ENCODE results near the gene SVOP. TPM values are rescaled to one million over a fixed set of nuclear protein-coding genes. Genes with fewer than 3 reads are reported as not detected.
"Not testable (repeated sequence)": the region's sequence is repeated elsewhere in the genome, so short reads cannot be mapped to it uniquely, and the experiment has no call there.

The SVOP gene
- polyA plus RNA-seq, 1 donor from 2014 or later = not detected

GRCh38 chr12:108881953-108882352, 138.9 kb downstream of the SVOP start:
- no peaks in the 10 kb centered on the region for H3K4me1 Mint-ChIP-seq
- H3K27ac Mint-ChIP-seq = no peak overlapping the region
- no peaks in the 10 kb centered on the region for H3K27me3 Mint-ChIP-seq

DNA sequence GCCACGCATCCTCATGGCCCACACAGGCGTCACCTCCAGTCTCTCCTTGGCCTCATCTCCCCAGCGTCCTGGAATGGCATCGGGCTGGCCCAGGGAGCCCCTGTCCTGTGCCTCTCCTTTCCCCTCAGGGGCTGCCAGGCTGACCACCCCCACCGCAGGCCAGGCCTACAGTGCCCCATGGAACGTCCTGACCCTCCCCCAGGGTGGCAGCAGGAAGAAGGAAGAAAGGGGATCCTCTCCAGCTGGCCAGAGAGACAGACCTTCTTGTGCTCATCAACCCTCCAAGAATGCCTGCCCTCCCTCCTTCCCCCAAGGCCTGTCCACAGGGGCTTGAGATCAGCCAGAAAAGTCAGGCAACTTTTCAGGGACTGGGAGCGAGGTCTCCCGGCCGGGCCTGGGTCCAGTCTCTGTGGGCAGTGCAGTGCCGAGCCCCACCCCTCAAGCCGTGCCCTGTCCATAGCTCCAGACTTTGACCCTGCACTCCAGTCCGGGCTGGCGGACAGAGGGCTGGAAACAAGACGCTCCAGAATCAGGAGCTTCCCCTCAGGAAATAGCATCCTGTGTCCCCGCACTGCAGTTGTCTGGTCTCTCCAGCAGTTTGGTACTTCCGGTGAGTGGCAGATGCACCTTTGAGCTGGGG, 141.1 kb downstream of the SVOP start, which contains the start of gene DAO:
DAO (plus strand) TSS at position 478 of the 640 bp plus-strand sequence. CDS start 4,915 bp downstream, outside the sequence.
- Mint-ChIP-seq H3K27ac (no peak within 1 kb of the TSS), H3K36me3 (no peaks in the 10 kb centered on the region), H3K27me3 (no peaks in the 10 kb centered on the region), H3K4me1 (peaks cover 0 to 3% (median 0%) of the 10 kb centered on the region in 3 donors), H3K4me3 (peak within 1 kb of the TSS in 1 of 4 donors; percentile 6), H3K9me3 (peaks cover 0 to 4% (median 0%) of the 10 kb centered on the region in 3 donors)

More at GRCh38 chr12:108881953-108882352, 138.9 kb downstream of the SVOP start:
- Mint-ChIP-seq H3K36me3 (no peaks in the 10 kb centered on the region), H3K4me3 (no peak overlapping the region), H3K9me3 (no peaks in the 10 kb centered on the region)

DNA sequence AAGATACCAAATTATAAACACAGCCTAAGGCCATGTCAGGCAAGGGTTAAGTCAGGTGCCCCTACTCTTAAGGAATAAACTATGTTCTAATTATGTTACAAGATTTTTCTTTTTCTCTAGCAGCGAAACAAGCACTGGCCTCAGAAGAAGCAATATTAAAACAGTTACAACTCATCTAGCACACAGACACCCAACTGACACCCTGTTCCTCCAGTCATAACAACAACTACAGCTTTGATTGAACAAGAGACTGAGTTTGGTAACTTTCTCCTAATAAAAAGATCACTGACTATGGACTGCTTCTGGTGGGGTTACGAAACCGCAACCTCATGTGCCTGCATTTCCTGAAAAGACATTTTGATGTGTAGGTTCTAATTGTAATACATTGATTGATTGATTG, 144.3 kb downstream of the SVOP start:
- H3K4me3 Mint-ChIP-seq = no peak overlapping the region
- H3K9me3 Mint-ChIP-seq = peaks cover 0 to 4% (median 0%) of the 10 kb centered on the region in 3 donors
- H3K36me3 Mint-ChIP-seq = no peaks in the 10 kb centered on the region
- H3K27ac Mint-ChIP-seq = peak overlapping the region in 1 of 3 donors; percentile 12
- no peaks in the 10 kb centered on the region for H3K27me3 Mint-ChIP-seq
- H3K4me1 Mint-ChIP-seq = peaks cover 0 to 3% (median 0%) of the 10 kb centered on the region in 3 donors

- Mint-ChIP-seq H3K4me1 (peaks cover 0 to 3% (median 0%) of the 10 kb centered on the region in 3 donors), H3K27ac (no peak overlapping the region), H3K9me3 (peaks cover 0 to 4% (median 0%) of the 10 kb centered on the region in 3 donors), H3K27me3 (no peaks in the 10 kb centered on the region), H3K36me3 (no peaks in the 10 kb centered on the region), H3K4me3 (no peak overlapping the region)
Observed at GRCh38 chr12:108875682-108876361, 145.0 kb downstream of the SVOP start.

- H3K9me3 Mint-ChIP-seq = peaks cover 0 to 4% (median 0%) of the 10 kb centered on the region in 3 donors
- no peaks in the 10 kb centered on the region for H3K36me3 Mint-ChIP-seq
- peaks cover 0 to 3% (median 0%) of the 10 kb centered on the region in 3 donors for H3K4me1 Mint-ChIP-seq
- H3K4me3 Mint-ChIP-seq = no peak overlapping the region
- no peaks in the 10 kb centered on the region for H3K27me3 Mint-ChIP-seq
- no peak overlapping the region for H3K27ac Mint-ChIP-seq
Observed at GRCh38 chr12:108875280-108875679, 145.6 kb downstream of the SVOP start.

GRCh38 chr12:108868781-108869180, 152.1 kb downstream of the SVOP start:
- no peaks in the 10 kb centered on the region for H3K4me1 Mint-ChIP-seq
- no peak overlapping the region for H3K27ac Mint-ChIP-seq
- no peaks in the 10 kb centered on the region for H3K9me3 Mint-ChIP-seq
- peaks cover 2% of the 10 kb centered on the region for H3K36me3 Mint-ChIP-seq
- no peaks in the 10 kb centered on the region for H3K27me3 Mint-ChIP-seq
- no peak overlapping the region for H3K4me3 Mint-ChIP-seq

DNA sequence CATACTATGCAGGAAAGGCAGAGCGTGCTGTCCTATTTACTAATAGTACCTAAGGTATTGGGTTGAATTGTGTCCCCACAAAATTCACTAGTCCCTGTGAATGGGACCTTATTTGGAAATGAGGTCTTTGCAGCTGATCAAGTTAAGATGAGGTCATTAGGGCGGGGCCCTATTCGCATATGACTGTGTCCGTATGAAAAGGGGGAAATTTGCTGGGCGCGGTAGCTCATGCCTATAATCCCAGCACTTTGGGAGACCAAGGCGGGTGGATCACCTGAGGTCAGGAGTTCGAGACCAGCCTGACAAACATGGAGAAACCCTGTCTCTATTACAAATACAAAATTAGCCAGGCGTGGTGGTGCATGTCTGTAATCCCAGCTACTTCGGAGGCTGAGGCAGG, 154.8 kb downstream of the SVOP start:
- not testable (repeated sequence) for H3K36me3 Mint-ChIP-seq, H3K27me3 Mint-ChIP-seq, H3K9me3 Mint-ChIP-seq, H3K27ac Mint-ChIP-seq, H3K4me3 Mint-ChIP-seq
- H3K4me1 Mint-ChIP-seq = peaks cover 4 to 13% (median 11%) of the 10 kb centered on the region in 3 donors

DNA sequence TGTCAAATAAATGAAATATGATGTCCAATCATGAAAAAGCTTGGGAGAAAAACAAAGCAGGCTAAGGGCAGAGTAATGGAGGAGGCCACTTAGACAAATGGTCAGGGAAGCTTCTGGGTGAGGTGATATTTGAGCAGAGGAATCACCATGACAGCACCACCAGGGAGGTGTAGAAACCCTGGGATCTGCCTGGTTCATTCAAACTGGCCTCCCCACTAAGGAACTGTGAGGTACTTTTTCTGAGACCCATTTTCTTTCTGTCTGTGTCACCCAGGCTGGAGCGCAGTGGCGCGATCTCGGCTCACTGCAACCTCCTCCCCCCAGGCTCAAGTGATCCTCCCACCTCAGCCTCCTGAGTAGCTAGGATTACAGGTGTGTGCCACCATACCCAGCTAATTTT, 155.7 kb downstream of the SVOP start:
- H3K4me1 Mint-ChIP-seq = peaks cover 10 to 20% (median 18%) of the 10 kb centered on the region in 3 donors
- H3K4me3 Mint-ChIP-seq = no peak overlapping the region
- no peak overlapping the region for H3K27ac Mint-ChIP-seq
- H3K27me3 Mint-ChIP-seq = no peaks in the 10 kb centered on the region
- H3K9me3 Mint-ChIP-seq = no peaks in the 10 kb centered on the region
- H3K36me3 Mint-ChIP-seq = peaks cover 3% of the 10 kb centered on the region

DNA sequence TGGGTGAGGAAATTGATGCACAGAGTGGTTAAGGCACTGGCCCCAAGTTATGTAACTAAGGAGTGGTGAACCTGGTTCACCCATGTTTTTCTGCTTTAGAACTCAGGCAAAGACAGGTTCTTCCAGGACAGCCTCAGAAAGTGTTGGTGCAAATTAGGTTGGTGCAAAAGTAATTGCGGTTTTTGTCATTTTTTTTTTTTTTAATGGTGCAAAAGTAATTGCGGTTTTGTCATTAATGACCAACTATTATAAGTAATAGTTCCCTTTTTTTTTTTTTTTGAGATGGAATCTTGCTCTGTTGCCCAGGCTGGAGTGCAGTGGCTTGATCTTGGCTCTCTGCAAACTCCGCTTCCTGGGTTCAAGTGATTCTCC, 158.3 kb downstream of the SVOP start:
- Mint-ChIP-seq H3K9me3 (no peaks in the 10 kb centered on the region), H3K36me3 (peaks cover 2% of the 10 kb centered on the region), H3K27ac (peak overlapping the region in 2 of 3 donors; percentile 65 to 86), H3K4me3 (peak overlapping the region in 1 of 4 donors; percentile 66), H3K4me1 (peaks cover 24 to 33% (median 32%) of the 10 kb centered on the region in 3 donors), H3K27me3 (peaks cover 4% of the 10 kb centered on the region)

GRCh38 chr12:108861878-108862587, 158.8 kb downstream of the SVOP start:
- Mint-ChIP-seq H3K9me3 (no peaks in the 10 kb centered on the region), H3K27me3 (peaks cover 4% of the 10 kb centered on the region), H3K4me3 (peak overlapping the region in 3 of 4 donors; percentile 61 to 77 (median 66)), H3K27ac (peak overlapping the region in 2 of 3 donors; percentile 65 to 86), H3K4me1 (peaks cover 24 to 33% (median 32%) of the 10 kb centered on the region in 3 donors), H3K36me3 (peaks cover 2% of the 10 kb centered on the region)

- peaks cover 4% of the 10 kb centered on the region for H3K27me3 Mint-ChIP-seq
- H3K9me3 Mint-ChIP-seq = no peaks in the 10 kb centered on the region
- H3K27ac Mint-ChIP-seq = peak overlapping the region in 2 of 3 donors; percentile 73 to 86
- H3K4me1 Mint-ChIP-seq = peaks cover 37 to 47% (median 47%) of the 10 kb centered on the region in 3 donors
- H3K4me3 Mint-ChIP-seq = peak overlapping the region; percentile 41 to 72 (median 52)
- H3K36me3 Mint-ChIP-seq = peaks cover 2% of the 10 kb centered on the region
Observed at GRCh38 chr12:108860443-108860842, 160.4 kb downstream of the SVOP start.

- Mint-ChIP-seq H3K36me3 (peaks cover 2% of the 10 kb centered on the region), H3K27me3 (peaks cover 4% of the 10 kb centered on the region), H3K4me3 (peak overlapping the region in 1 of 4 donors; percentile 72), H3K27ac (peak overlapping the region in 2 of 3 donors; percentile 73 to 86), H3K4me1 (peaks cover 43 to 52% (median 51%) of the 10 kb centered on the region in 3 donors), H3K9me3 (no peaks in the 10 kb centered on the region)
Observed at GRCh38 chr12:108859923-108860291, 161.0 kb downstream of the SVOP start.

- H3K27ac Mint-ChIP-seq = peak overlapping the region in 2 of 3 donors; percentile 83 to 93
- H3K36me3 Mint-ChIP-seq, H3K27me3 Mint-ChIP-seq, H3K9me3 Mint-ChIP-seq: not testable (repeated sequence)
- peak overlapping the region; percentile 86 to 96 (median 90) for H3K4me3 Mint-ChIP-seq
- peaks cover 43 to 54% (median 53%) of the 10 kb centered on the region in 3 donors for H3K4me1 Mint-ChIP-seq
Observed at GRCh38 chr12:108859141-108859922, 161.5 kb downstream of the SVOP start.

DNA sequence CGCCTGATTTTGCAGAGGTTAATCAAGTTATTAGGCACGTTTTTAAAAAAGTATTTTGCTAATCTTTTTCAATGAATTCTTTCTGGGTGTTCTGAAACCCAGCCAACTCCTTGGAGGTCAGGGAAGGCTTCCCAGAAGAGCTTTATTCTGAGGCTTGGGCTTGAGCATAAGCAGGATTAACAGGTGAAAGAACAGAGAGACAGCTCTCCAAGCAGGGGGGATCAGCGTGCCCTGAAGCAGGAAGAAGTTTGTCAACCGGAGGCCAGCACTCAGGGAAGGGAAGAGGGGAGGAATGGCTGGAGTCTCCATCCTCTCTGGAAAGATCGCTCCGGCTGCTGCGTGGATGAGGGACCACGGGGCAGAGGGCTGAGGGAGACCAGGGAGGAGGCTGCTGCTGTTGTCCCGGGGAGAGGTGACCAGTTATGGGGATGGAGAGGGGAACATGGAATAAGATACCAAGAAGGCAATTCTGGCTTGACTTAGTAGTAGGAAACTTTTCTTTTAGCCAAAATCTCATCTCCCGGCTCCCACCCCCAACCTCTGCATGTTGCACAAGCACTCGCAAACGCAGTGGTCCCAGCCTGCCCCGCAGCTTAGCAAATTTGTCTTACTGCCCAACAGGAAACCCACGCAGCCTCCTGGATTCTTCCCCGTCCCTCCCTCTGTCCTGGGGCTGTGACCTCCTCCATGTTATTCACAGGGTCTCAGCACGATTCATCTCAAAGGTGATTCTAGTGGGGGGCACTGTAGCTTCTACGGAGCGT, 162.4 kb downstream of the SVOP start:
- Mint-ChIP-seq H3K27ac (peak overlapping the region; percentile 74 to 93 (median 92)), H3K4me3 (peak overlapping the region; percentile 86 to 96 (median 90)), H3K36me3 (peaks cover 2% of the 10 kb centered on the region), H3K4me1 (peaks cover 44 to 60% (median 55%) of the 10 kb centered on the region in 3 donors), H3K9me3 (no peaks in the 10 kb centered on the region), H3K27me3 (peaks cover 4% of the 10 kb centered on the region)
